GM18951 (cell line): ENCODE measurements around the gene GPR107.

Experiments used
- POLR2A ChIP-seq: IDR thresholded peaks from 4 replicates; pipeline ENCODE4 v1.6.1; 2011; ENCODE audit warnings: mild to moderate bottlenecking; ENCODE audit not compliant: insufficient read length, insufficient read depth; ENCODE audit errors: extremely low read depth
- in situ Hi-C: fragments of 300-500 bp; cut with MboI; formaldehyde crosslinking; loops from one replicate; pipeline ENCODE4 v1.12.0; 2022; ENCODE audit warnings: low sequenced_read_pairs, mixed read lengths, inconsistent platforms; ENCODE audit not compliant: unreplicated experiment

GPR107 gene

DNA sequence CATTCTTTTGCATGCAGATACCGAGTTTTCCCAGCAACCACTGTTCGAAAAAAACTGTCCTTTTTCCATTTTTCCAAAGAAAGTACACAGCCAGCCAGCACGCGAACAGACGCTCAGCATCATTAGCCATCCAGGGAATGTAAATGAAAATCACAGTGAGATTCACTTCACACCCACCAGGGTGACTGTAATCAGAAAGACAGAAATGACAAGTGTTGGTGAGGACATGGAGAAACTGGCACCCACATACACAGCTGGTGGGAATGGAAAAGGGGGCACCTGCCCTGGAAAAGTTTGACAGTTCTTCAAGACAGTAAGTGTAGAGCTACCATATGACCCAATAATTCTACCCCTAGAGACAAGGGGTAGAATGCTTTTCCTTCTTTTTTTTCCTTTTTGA, 93.5 kb downstream of the GPR107 start:
- in situ Hi-C loops, result no loop called here
- no peak for TF ChIP-seq POLR2A

DNA sequence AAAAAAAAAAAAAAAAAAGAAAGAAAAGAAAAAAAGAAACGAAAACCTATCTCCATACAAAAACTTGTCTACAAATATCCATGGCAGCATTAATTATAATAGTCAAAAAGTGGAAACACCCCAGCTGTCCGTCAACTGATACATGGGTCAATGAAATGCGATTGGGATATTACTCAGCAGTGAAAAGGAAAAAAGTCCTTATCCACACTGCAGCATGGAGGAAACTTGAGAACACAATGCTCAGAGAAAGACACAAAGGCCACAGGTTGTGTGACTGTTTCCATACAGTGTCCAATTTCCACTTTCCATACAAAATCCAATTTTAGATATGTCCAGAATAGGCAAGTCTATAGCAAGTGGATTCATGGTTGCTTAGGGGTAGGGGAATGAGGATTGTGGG, 94.2 kb downstream of the GPR107 start:
- no peak for TF ChIP-seq POLR2A
- in situ Hi-C loops, result no loop called here

DNA sequence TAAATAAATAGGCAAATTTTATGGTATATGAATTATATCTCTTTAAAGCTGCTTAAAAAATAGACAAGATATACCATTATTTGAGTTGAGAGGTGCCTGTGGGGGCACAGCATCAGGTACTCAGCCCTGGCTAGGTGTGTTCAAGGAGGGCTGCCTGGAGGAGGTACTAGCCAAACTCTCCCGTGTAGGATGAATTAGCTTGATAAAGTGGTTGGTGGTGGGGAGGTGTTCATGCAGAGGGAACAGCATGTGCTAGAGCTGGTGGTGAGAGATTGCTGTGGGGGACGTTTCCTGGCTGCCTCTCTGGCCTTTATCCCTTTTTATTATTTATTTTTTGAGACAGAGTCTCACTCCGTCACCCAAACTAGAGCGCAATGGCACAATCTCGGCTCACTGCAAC, 95.3 kb downstream of the GPR107 start:
- TF ChIP-seq POLR2A, result no peak
- in situ Hi-C loops, result no loop called here

DNA sequence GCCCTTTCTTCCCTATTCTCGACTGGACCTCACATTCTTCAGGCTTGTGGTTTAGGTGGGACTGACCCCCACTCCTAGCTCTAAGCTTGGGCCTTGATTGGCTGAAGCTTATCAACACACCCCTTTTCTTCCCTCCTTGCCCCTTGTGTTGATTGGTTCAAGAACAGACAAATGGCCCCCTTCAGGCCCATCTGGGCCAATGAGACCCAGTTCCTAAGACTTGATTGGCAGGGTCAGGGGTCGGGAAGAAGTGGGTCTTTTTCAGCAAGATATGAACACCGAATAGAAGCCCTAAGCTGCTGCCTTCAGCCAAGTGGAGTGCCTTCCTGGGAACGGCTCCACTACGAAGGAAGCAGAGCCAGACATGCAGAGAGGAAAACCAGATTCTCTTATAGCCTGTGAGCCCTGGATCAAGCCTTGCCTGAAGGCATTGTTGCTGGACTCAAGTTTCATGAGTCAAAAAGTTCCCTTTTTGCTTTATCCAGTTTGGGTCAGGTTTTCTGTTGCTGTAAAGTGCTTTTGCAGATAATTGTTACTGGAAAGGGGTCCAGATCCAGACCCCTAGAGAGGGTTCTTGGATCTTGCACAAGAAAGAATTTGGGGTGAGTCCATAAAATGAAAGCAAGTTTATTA, 96.1 kb downstream of the GPR107 start:
- no peak for TF ChIP-seq POLR2A
- in situ Hi-C loops, result no loop called here

DNA sequence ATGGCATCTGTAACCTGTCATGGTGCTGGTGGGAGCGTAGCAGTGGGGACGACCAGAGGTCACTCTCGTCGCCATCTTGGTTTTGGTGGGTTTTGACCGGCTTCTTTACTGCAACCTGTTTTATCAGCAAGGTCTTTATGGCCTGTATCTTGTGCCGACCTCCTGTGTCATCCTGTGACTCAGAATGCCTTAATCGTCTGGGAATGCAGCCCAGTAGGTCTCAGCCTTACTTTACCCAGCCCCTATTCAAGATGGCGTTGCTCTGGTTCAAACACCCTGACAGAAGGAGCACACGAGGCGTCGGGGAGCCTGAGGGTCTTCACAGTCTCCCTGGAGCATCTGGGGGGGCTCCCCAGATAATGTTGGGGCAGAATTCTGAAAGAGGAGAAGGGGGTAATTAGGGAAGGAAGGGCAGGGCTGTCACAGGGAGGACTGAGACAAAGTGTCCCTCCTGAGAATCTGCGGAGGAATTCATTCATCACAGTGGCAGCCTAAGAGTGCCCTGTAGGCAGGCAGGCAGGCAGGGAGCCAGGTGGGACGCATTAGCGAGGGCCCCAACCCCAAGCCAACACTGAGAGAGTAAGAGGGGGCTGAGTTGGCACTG, 97.2 kb downstream of the GPR107 start:
- in situ Hi-C loops, result no loop called here
- TF ChIP-seq POLR2A, result no peak

DNA sequence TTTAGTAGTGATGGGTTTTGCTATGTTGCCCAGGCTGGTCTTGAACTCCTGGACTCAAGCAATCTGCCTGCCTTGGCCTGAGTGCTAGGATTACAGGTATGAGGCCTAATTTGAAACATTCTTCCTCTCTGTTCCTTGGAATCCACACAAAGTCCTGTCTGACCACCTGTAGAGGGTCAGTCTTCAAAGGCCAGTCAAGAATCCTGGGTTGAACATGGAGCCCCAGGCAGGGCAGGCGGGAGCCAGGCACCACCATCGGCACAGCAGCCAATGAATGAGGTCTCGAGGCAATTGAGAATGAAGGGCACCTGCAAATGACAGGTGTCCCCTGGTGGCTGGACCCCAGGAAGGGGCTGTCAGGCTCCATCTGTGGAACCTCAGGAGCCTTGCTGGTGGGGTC, 101.1 kb downstream of the GPR107 start:
- in situ Hi-C loops, result no loop called here
- no peak for TF ChIP-seq POLR2A

DNA sequence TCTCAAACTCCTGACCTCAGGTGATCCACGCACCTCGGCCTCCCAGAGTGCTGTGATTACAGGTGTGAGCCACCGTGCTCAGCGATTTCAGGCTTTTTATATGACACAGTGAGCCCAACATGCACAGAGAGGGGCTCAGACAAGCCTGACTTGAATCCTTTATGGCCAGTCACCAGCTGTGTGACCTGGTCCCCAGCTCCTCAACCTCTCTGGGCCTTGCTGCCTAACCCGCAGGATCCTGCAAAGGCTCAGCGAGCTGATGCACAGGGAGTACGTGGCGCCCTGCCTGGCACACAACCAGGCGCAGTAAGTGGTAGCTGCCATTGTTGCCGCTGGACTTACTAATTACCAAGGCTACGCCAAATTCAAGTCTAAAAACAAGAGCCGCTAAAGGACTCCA, 101.9 kb downstream of the GPR107 start:
- no peak for TF ChIP-seq POLR2A
- in situ Hi-C loops, result no loop called here

DNA sequence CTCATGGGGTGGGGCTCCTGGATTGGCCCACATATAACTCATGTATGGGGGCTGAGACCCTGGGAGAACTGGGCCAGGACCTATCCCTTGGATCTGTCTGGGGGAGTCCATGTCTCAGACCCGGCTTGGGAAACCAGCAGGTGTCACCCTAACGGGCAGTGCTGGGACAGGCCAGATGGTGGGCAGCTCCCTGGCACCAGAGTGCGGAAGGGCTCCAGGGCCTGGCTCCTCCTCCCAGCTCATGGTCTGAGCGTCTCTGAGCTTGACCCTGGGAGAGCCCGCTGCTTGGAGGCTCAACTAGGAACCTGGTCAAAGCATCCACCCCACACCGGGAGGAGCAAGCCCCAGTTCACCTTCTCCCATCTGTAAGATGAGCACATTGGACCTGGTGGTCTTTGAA, 103.0 kb downstream of the GPR107 start:
- TF ChIP-seq POLR2A, result no peak
- in situ Hi-C loops, result no loop called here

DNA sequence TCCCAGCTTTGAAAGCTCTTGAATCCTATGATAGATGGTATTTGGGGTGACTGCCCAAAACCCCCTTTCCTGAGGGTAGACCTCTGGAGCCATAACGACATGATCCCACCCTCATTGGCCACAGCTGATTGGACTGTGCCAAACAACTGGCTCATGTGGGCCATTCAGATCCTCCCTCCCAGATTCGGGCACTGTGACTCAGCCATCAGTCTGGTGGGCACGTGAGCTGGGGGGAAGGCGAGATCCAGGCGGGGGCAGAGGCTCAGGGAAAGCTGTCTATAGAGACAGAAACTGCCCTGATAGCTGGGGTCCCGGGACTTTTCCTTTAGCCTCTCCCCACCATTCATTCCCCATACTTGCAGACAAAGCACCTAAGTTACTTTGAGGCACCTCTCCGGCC, 103.4 kb downstream of the GPR107 start:
- in situ Hi-C loops, result no loop called here
- TF ChIP-seq POLR2A, result no peak

DNA sequence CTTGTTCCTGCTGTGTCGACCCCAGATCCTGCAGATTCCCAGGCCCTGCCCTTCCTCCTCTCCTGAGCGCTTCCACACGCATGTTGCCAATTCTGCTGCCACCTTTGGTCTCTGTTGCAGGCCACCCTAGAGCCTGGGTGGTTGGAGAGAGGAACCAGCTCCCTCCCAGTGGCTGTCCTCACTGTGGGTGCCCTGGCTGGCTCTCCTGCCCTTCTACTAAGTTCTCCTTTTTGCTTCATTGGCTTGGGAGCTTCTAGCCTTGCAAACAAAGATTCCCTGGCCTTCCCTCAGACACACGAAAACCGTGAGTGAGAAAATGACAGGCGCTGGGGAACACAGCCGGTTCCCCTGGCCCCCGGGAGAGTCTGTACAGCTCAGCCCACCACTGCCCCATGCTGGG, 104.3 kb downstream of the GPR107 start:
- in situ Hi-C loops, result no loop called here
- TF ChIP-seq POLR2A, result no peak

DNA sequence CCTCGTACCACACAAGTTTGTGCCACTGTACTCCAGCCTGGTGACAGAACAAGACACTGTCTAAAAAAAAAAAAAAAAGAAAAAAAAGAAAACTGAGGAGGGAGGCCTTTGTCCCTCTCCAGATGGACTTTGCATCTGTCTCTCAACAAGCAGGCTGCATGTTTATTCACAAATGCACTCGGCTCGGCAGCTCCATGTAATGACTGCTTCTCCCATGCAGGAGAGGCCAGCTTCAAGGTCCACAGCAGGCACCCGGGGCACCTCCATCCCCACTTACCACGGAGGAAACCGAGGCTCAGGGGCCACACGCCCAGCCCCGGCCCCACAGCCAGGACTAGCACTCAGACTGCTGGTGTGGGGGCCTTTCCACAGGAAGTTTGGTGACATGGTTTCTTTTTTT, 105.4 kb downstream of the GPR107 start:
- no peak for TF ChIP-seq POLR2A
- in situ Hi-C loops, result no loop called here

DNA sequence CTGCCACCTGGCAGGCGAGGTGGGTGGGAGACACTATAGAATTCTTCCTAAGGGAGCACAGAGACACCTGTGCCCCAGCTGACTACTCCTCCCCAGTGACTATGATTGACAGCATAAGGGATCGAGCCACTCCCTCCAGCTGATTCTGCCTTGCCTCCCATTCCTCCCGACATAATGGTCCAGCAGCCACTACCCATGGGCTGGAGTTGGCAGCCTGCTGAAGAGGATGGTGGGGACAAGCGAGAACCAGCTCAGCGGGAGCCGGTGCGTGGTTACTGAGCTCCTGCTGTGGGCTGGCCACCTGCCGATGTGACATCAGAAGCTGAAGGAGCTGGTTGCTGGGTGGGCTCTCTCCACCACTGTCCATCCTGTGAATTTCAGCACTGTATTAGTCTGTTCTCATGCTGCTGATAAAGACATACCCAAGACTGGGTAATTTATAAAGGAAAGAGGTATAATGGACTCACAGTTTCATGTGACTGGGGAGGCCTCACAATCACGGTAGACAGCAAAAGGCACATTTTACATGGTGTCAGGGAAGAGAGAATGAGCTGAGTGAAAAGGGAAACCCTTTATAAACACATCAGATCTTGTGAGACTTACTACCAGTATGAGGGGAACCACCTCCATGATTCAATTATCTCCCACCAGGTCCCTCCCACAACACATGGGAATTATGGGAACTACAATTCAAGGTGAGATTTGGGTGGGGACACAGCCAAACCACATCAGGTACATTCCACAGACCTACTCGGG, 106.4 kb downstream of the GPR107 start:
- TF ChIP-seq POLR2A, result no peak

DNA sequence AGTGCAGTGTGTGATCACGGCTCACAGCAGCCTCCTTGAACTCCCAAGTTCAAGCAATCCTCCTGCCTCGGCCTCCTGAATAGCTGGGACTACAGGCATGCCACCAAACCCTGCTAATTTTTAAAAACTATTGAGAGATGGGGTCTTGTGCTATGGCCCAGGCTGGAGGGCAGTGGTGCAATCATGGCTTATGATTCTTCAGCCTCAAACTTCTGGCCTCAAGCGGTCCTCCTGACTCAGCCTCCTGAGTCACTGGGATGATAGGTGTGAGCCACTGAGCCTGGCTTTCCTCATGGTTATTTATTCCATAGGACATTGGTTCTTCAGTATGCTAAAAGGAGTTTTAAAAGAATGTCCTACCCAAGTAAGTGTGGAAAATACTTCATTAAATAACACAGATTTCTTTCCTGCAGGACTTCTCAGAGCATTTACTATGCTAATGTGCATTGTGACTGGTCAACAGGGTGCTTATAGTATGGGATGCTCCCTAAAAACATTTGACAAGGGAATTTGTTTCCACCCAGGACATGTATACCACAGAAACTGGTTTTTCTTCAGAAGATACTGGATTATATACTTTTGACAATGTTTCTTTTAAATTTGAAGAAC, 107.3 kb downstream of the GPR107 start:
- in situ Hi-C loops, result no loop called here
- TF ChIP-seq POLR2A, result no peak

More for the DNA sequence above, 106.4 kb downstream of the GPR107 start:
- in situ Hi-C loops, result no loop called here
